Left ventricle myocardium inferior (tissue), 1 donor: ENCODE data around the gene CDC42BPG. TPM values are rescaled to one million over a fixed set of nuclear protein-coding genes. Genes with fewer than 3 reads are reported as not detected.

Experiments used
- DNase-seq: peaks from one replicate; pipeline ENCODE4 v3.0.0-alpha.2; 2020
- H3K27ac ChIP-seq: fragments of 200-600 bp; replicated peaks from 2 replicates; pipeline ENCODE4 v1.8.0; 2021
- H3K27me3 ChIP-seq: fragments of 200-600 bp; 2 replicates; pipeline ENCODE4 v1.8.0; 2021; ENCODE audit warnings: low read depth
- H3K36me3 ChIP-seq: fragments of 200-600 bp; 2 replicates; pipeline ENCODE4 v1.8.0; 2021
- H3K4me1 ChIP-seq: fragments of 200-600 bp; 2 replicates; pipeline ENCODE4 v1.8.0; 2021
- H3K4me3 ChIP-seq: fragments of 200-600 bp; 2 replicates; pipeline ENCODE4 v1.8.0; 2021; ENCODE audit warnings: mild to moderate bottlenecking, moderate library complexity
- H3K9me3 ChIP-seq: fragments of 200-600 bp; replicated peaks from 2 replicates; pipeline ENCODE4 v1.8.0; 2021
- CTCF ChIP-seq: fragments of 200-600 bp; IDR thresholded peaks from 2 replicates; pipeline ENCODE4 v1.8.0; 2021; ENCODE audit warnings: antibody characterized with exemption, mild to moderate bottlenecking, borderline replicate concordance
- intact Hi-C: fragments of 100-400 bp; cut with micrococcal nuclease; formaldehyde crosslinking; loops from one replicate; pipeline ENCODE4 v1.11.0; 2022
- total RNA-seq: library from RNA; stranded (reverse); fragmentation: NEBNext Ultra II Directional; extraction: Animal tissue kit (Norgen Biotek cat#: 25700); gene quantifications from one replicate; pipeline ENCODE4 v1.2.1, GENCODE V29; 2021
- donor health status: DM: no; HTN: yes; CAD: no; lungs with severe emphysema.

The CDC42BPG gene
- total RNA-seq, 1 donor from 2014 or later = 1.1 TPM

- H3K9me3 ChIP-seq = no peaks in the 10 kb centered on the region
- no peaks in the 10 kb centered on the region for H3K27me3 ChIP-seq
- peaks cover 42% of the 10 kb centered on the region for H3K36me3 ChIP-seq
- peak overlapping the region; percentile 94 for H3K27ac ChIP-seq
- no peak for TF ChIP-seq CTCF
- intact Hi-C loops = no loop called here
- peaks cover 97% of the 10 kb centered on the region for H3K4me1 ChIP-seq
- DNase-seq = no peak
- H3K4me3 ChIP-seq = peak overlapping the region; percentile 94
These were observed 30.1 kb upstream of the CDC42BPG start for GRCh38 chr11:64874308-64875240.

DNA sequence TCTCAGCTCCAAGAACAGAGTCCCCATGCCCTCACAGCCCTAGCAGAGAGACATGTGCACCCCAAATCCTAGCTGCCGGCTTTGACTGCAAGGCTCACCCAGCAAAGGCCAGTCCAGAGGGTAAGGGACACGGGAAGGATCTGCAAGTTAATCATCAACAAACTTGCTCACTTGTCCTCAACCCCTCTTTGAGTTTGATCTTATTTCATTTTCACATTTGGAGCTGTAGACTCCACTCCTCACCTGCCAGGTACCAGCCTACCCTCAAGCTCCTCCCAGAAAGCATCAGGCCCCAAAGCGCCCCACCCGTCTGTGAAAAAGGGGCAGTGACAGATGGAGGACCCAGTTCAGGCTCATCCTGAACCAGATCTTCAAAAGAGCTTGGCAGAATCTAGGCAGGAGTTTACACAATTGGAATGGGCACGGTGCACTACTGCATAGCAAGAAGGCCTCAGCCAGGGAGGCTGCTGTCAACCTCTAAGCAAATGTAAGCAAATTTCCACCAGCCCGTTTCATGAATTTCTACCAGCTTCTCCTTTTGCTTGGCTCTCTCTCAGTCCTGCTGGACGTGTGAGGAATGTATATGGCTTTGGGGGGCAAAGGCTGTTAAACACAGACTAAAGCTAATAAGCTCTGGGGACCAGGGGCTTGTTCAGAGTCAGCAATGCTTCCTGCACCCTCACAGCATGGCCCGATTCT is 28.5 kb upstream of the CDC42BPG start:
- Histone ChIP-seq H3K9me3 (no peaks in the 10 kb centered on the region), H3K4me1 (peaks cover 100% of the 10 kb centered on the region), H3K27ac (peak overlapping the region; percentile 93), H3K36me3 (peaks cover 46% of the 10 kb centered on the region), H3K27me3 (no peaks in the 10 kb centered on the region), H3K4me3 (peak overlapping the region; percentile 54)
- no peak for DNase-seq
- no peak for TF ChIP-seq CTCF
- intact Hi-C loops = no loop called here

DNA sequence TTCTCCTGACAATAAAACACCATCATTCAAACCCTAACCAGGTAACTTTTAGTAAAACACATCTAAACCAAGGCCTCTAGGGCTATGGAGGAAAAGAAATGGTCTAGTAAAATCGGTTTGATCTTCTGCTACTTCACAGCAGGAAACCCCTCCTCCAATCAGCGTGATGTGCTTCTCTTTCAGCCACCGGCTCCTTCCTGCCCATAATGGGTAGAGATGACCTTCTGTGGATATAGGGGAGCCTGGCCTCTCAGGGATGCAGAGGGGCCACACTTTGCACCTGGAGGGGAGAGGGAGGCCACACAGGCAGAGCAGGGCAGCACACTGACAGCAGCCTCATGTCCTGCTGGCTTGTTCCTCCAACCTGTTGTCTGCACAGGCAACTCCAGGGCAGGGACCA is 27.0 kb upstream of the CDC42BPG start:
- H3K4me3 ChIP-seq = peak overlapping the region; percentile 54
- H3K4me1 ChIP-seq = peaks cover 100% of the 10 kb centered on the region
- peaks cover 49% of the 10 kb centered on the region for H3K36me3 ChIP-seq
- H3K9me3 ChIP-seq = no peaks in the 10 kb centered on the region
- DNase-seq = no peak
- intact Hi-C loops = no loop called here
- H3K27me3 ChIP-seq = no peaks in the 10 kb centered on the region
- peak overlapping the region; percentile 93 for H3K27ac ChIP-seq
- TF ChIP-seq CTCF = no peak

DNA sequence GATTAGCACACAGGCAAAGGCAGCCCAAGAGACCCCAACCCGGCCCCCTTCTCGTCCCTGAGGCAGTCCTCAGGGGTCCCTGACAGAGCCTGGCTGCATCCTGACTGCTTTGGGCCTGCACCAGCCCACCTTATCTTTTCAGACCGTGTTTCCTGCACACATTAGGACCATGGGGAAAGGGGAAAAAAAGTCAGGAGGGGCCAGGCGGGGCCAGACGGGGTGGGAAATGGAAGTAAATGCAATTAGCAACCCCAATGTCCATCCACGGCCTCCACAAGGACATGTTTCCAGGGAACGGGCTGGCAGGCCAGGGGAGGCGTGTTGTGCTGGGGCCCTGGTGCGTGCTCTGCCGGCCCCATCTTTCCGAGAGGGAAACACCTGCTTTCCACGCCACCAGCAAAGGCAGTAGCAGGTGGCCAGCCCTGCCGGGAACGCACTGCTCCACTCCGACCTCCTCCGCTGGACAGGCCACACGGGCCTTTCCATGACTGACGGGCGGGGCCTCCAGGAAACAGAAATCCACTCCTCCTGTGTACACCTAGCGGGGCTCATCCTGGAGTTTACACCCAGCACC is 26.5 kb upstream of the CDC42BPG start:
- H3K9me3 ChIP-seq = no peaks in the 10 kb centered on the region
- H3K27ac ChIP-seq = peak overlapping the region; percentile 93
- TF ChIP-seq CTCF = no peak
- H3K4me1 ChIP-seq = peaks cover 100% of the 10 kb centered on the region
- DNase-seq = no peak
- peak overlapping the region; percentile 54 for H3K4me3 ChIP-seq
- intact Hi-C loops = no loop called here
- H3K36me3 ChIP-seq = peaks cover 49% of the 10 kb centered on the region
- H3K27me3 ChIP-seq = no peaks in the 10 kb centered on the region

DNA sequence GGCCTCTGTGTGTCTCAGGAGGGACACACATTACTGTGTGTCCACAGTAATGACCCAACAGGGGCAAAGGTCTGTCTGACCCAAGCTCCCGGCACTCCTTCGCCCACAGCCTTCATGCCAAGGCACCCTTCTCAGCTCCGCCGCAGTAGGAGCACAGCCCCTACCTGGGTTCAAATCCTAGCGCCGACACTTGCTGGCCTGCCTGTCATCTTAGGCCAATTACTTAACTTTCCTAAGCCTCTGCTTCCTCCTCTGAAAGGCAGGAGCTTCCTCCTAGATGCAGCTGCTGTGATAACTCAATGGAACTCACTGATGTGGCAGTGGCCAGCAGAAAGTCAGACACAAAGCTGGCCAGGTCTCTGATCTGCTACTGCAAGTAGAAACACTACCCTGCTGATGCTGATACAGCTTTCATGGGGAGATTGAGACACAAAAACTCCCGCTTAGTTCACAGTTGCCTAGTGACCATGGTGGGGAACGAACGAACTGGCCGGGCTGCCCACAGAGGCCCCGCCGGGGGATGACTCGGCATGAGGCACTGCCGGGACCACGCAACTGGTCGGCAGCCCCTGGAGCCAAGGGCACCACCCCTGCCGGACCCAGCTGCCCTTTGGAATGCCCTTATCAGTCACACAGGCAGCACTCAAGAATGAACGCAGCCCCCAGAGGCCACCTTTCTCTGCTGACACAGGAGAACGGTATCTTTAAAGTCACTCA is 25.9 kb upstream of the CDC42BPG start:
- Histone ChIP-seq H3K4me3 (peak overlapping the region; percentile 54), H3K27ac (peak overlapping the region; percentile 93), H3K36me3 (peaks cover 49% of the 10 kb centered on the region), H3K4me1 (peaks cover 100% of the 10 kb centered on the region), H3K27me3 (no peaks in the 10 kb centered on the region), H3K9me3 (no peaks in the 10 kb centered on the region)
- TF ChIP-seq CTCF = no peak
- intact Hi-C loops = no loop called here
- DNase-seq = no peak
